CD4-positive, alpha-beta T cell treated with Interleukin-17A for 1 hour (primary cell): ENCODE measurements around the gene TMEM161A.
"Not testable (repeated sequence)": the region's sequence is repeated elsewhere in the genome, so short reads cannot be mapped to it uniquely, and the experiment has no call there.

Experiments
- DNase-seq: peaks from one replicate; pipeline ENCODE4 v3.0.0-alpha.2; 2020

Gene TMEM161A

DNA sequence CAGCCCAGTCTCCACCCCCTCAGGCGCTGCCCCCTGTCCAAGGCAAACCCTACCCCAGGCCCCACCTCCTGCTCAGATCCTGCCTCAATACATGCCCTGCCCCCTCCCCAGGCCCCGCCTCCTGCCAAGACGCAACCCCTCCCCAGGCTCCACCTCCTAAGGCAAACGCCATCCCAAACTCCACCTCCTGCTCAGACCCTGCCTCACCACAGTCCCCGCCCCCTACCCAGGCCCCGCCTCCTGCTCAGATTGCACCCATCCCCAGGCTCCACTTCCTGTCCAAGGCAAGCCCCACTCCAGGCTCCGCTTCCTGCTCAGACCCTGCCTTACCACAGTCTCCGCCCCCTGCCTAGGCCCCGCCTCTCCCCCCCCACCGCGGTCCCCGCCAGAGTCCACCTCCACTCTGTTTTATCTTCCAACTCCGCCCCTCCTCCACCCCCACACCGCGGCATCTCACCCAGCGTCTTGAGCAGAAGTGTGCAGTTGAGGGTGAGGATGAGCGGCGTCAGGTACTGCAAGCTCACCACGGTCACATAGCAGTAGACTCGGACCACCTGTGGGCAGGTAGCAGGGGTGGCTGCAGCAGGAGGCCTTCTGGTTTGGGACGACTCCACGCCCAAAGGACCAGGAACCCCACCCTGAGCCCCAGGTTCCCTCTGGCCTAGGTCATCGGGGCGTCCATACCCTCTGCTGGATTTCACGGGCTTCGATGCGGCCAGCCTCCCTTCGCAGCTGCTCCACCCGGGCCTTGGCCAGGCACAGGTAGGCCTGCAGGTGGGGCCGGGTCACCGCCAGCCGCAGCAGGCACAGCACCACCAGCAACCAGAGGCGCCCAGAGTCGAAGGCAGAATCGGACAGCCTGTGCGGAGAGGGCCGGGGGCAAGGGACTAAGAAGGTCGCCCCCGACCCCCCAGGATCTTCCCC lies 17.7 kb downstream of the TMEM161A start:
- peak; percentile 26 for DNase-seq

DNA sequence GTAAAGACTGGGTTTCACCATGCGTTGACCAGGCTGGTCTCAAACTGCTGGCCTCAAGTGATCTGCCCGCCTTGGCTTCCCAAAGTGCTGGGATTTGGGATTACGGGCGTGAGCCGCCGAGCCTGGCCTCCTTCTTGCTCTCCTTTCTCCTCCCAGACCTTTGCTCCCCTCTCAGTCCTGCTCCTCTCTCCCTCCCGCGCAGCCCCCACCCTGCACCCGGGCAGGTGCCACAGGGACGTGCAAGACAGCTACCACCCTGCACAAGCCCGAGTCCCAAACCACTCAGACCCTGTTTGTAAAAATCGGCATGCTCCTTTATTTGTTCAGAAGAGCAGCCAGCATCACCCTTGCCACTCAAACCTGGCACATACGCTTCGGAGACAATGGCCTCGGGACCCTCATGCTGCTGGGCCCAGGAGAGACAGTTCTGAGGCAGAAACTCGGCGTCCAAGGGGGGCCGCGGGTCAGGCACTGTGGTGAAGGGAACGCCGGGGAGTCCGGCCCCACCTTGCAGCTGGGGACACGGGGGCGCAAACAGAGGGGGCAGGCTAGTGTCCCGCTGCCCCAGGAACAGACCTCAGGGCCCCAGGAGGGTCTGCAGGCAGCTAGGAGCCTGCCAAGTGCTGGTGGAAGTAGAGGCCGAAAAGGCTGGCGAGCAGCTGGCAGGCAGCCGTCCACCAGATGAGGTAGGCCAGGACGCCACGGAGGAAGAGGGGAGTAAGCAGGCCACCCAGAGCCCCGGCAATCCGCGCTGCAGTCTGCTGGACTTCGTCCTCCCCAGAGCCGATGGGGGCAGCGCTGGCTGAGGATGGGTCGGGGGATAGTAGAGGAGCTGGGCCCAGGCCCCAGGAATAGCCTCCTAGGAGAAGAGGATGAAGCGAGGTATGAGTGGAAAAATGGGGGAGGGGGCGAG lies 18.7 kb downstream of the TMEM161A start:
- no peak for DNase-seq

DNA sequence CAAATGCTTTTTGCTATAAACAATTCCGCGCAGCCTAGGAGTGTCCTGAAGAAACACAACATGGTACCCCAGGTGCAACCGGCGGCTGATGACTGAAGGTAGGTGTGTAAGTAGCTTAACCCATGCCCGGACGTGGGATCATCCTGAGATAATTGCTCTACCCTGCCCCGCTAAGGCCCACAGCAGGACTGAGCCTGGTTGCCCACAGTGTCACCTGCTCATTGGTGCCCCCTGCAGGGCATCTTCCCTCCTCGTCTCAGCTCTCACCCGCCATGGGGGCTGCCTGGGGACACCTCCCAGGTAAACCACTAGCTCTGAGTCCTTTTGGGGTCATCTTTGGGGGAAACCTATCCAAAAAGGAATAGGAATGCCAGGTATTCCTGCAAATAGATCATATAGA lies 22.3 kb downstream of the TMEM161A start:
- DNase-seq, result peak; percentile 52

GRCh38 chr19:19113040-19113626 lies 25.1 kb downstream of the TMEM161A start:
- DNase-seq, result no peak

DNA sequence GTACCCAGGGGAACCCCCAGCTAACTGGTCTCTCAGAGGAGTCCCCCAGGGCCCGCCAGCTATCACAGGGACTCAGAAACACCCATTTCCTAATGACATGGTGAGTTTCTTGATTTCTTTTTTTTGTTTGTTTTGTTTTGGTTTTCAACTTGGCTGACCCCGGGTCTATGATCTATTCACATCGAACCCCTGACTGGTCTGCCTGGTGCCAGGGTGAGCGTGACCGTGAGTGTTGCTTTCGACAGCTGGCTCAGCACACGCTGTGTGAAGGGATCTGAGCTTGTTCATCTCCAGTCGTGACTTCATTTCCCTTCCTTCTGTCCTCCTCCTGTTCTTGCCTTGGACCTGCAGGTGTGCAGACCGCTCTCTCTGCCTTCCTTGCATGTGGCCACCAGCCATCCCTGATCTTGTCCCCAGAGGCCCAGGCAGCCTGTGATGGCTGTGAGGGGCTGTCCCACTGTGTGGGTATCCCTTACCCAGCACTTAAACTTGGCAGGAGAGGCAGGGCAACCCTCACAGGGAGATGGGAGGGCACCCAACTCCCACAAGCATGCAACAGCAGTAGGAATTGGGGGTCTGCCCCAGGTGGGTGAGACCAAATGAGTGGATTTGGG lies 26.2 kb downstream of the TMEM161A start:
- no peak for DNase-seq

- no peak for DNase-seq
These were observed 27.0 kb downstream of the TMEM161A start for GRCh38 chr19:19111136-19111835.

GRCh38 chr19:19110410-19111135 lies 27.7 kb downstream of the TMEM161A start:
- DNase-seq, result peak; percentile 13

- no peak for DNase-seq
These were observed 28.7 kb downstream of the TMEM161A start for GRCh38 chr19:19109601-19110000.

DNA sequence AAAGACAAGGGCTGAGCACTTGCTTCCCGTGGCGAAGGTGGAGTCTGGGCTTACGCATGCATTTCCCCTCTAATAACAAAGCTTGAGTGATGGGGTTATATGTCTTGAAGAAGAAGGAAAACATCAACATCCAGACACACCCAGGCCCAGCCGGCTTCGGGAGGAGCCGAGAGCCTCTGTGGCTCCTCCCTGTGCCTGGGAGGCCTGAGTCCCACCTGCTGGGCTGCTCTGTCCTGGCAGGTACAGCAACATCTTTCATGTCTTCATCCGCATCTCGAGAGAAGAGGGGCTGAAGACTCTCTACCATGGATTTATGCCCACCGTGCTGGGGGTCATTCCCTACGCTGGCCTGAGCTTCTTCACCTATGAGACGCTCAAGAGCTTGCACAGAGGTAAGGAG lies 30.6 kb downstream of the TMEM161A start:
- no peak for DNase-seq

GRCh38 chr19:19106938-19107337 lies 31.3 kb downstream of the TMEM161A start:
- not testable (repeated sequence) for DNase-seq

GRCh38 chr19:19106056-19106551 lies 32.2 kb downstream of the TMEM161A start:
- no peak for DNase-seq

- no peak for DNase-seq
These were observed 32.8 kb downstream of the TMEM161A start for GRCh38 chr19:19105365-19106055.

GRCh38 chr19:19103167-19103566 lies 35.1 kb downstream of the TMEM161A start:
- no peak for DNase-seq

DNA sequence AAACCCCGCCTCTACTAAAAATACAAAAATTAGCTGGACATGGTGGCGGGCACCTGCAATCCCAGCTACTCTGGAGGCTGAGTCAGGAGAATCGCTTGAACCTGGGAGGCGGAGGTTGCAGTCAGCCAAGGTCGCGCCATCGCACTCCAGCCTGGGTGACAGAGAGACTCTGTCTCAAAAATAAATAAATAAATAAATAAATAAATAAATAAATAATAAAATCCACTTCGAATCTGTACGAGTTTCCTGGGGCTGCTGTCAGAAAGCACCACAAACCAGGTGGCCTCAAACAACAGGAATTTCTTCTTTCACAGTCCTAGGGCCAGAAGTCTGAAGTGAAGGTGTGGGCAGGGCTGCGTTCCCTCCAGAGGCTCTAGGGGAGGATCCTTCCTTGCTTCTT lies 35.7 kb downstream of the TMEM161A start:
- not testable (repeated sequence) for DNase-seq

DNA sequence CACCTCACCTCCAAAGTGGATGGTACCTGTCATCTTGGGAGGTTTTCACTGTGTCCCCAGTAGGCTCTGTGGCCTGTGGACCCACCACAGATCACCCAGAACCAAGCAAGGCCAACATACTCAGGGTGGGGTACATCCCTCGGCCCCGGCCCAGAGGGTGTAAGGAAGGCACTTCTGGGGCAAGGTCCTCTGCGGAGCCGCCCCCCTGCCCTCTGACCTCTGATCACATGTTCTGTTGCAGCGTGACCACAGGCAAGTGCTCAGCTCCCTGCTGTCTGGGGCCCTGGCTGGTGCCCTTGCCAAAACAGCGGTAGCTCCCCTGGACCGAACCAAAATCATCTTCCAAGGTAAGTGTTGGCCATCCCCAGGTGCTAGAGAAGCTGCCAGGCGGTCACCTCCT lies 36.7 kb downstream of the TMEM161A start:
- DNase-seq, result no peak

GRCh38 chr19:19098703-19099632 lies 39.3 kb downstream of the TMEM161A start:
- DNase-seq, result no peak

GRCh38 chr19:19098084-19098702 lies 40.1 kb downstream of the TMEM161A start:
- no peak for DNase-seq

GRCh38 chr19:19096641-19097627 lies 41.3 kb downstream of the TMEM161A start:
- no peak for DNase-seq
